Fibroblast of gingiva (primary cell): ENCODE data around the gene DSG4.

Experiments used
- DNase-seq: peaks from one replicate; pipeline ENCODE4 v3.0.0-alpha.2; 2011; ENCODE audit warnings: low read depth

DSG4 gene

DNA sequence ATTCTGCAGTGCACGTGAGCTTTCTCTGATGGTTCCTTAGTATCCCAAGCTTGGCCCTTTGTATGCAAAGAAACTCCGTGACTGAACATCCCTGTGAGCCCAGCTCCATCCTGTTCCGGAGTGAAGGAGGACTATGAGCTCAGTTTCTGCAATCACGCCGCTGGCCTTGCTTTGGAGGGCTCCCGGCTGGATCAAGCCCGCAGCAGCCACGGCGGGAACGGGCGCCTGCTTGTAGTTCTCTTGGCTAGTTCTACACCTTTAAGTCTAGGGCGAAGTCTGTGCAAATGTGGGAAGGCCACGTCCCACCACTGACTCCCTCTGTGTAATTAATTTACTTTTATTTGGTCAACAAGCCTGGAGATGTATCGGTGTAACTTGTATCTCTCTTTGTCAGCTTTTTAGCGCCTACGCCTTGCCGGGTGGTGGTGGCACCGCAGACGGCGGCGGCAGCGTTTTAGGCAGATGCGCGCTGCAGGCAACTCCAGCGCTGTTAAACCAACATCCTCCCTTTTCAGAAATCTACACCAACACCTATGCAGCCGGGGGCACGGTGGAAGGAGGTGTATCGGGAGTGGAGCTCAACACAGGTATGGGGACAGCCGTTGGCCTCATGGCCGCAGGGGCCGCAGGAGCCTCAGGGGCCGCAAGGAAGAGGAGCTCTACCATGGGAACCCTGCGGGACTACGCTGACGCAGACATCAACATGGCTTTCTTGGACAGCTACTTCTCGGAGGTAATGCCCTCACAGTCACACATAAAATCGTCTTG is 34.3 kb downstream of the DSG4 start:
- DNase-seq, result no peak

DNA sequence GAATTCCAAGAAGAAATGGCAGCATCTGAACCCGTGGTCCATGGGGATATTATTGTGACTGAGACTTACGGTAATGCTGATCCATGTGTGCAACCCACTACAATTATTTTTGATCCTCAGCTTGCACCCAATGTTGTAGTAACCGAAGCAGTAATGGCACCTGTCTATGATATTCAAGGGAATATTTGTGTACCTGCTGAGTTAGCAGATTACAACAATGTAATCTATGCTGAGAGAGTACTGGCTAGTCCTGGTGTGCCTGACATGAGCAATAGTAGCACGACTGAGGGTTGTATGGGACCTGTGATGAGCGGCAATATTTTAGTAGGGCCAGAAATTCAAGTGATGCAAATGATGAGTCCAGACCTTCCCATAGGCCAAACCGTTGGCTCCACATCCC is 36.6 kb downstream of the DSG4 start:
- no peak for DNase-seq

DNA sequence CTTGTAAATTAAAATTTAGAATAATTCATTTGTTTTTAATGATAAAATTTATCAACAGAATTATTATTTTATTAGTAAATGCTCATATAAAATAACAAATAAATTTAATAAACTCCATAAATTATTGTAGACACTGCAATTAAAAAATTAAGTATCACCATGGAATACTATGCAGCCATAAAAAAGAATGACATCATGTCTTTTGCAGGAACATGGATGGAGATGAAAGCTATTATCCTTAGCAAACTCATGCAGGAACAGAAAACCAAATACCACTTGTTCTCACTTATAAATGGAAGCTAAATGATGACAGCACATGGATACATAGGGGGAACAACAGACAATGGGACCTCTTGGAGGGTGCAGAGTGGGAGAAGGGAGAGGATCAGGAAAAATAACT is 41.3 kb downstream of the DSG4 start:
- no peak for DNase-seq

DNA sequence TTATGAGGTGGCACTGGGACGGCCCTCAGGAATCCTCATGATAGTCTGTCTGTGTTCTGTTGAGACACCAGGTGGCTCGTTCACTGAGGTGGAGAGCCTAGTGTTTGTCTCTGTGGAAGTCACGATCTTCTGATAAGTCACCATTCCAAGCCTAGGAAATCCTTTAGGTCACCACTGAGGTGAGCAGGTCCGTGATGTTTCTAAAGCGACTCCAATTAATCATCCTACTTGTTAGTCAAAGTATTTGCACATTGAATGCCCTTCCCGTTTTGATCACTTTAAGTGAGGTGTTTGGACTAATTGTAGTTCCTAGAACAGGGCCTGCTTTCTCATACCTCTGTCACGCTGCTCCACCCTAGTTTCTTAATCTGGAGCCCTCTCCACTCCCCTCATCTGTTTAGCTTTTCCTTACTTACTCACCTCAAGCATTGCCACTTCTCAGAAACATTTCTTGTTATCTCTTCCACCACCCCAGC is 42.9 kb downstream of the DSG4 start:
- no peak for DNase-seq

DNA sequence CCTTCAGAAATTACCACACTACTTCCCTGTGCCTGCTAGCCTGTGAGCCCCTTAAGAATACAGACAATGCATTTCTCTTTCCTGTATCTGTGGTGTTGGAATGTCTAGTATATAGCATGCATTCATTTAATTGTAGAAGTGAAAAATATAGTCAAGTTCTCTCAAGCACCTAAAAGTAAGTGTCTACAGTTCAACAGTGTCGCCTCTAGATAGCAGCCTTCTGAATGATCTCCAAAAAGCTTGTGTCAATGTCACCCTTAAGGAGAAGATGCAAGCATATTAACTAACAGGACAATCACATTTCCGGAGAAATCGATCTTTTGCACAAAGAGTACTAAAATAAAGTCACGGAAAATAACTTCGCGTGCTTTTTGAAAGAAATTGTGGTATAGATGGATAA is 43.5 kb downstream of the DSG4 start:
- DNase-seq, result no peak

DNA sequence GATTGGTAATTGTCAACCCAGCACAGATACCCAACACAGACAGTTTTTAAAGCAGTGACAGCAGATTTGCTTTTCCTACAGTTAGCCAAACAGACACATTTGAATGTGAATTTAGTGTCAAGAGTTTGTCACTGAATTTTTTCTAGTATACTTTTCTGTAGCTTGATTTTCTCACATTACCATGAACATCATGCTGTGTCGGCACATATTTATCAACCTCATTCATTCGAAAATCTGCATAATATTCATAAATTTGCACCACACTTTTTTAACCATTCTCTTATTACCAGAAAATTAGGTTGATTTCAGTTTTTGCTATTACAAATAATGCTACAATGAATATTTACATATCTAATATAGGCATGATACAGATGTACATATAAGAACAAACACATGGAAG is 43.9 kb downstream of the DSG4 start:
- no peak for DNase-seq

DNA sequence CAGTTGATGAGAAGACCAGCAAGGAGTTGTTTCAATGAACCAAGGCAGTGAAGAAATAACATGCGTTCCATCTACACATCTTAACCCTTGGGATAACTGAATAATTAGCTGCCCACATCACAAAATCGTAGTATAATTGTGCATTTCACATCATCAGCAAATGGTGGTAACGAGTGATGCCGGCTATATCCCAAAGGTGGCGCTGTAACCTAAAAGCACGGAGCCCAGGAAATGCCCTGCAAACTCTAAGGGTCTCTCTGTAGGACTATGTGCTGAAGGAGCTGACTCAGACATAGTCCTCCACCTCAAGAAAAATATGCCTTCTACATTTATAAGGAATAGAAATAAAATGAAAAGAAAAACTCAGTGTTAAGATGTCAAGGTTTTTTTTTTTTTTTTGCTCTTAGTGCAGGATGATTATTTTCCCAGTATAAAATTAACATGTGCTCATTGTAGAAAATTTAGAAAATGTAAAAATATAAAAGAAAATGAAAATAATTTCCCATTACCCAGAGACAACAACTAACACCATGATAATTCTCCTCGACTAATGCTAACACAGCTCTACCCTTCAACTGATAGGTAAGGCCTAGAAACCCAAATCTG is 47.9 kb downstream of the DSG4 start:
- no peak for DNase-seq

DNA sequence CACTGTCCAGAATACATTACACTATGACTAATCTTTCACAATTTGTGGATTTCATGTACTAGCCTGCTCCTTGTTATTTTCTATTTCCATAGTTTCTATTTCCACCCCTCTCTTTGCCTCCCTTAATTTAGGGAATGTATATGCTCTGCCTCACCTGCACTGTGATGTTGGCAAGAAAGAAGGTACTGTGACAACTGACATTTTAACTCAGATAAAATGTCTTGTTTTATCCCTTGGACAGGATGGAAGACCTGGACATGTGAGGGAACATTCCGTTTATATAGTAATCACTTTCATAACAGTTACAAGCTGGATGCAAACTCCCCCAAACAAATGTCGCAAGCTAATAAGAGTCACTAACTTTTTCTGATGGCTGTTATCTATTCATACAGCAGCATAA is 49.4 kb downstream of the DSG4 start:
- DNase-seq, result no peak

DNA sequence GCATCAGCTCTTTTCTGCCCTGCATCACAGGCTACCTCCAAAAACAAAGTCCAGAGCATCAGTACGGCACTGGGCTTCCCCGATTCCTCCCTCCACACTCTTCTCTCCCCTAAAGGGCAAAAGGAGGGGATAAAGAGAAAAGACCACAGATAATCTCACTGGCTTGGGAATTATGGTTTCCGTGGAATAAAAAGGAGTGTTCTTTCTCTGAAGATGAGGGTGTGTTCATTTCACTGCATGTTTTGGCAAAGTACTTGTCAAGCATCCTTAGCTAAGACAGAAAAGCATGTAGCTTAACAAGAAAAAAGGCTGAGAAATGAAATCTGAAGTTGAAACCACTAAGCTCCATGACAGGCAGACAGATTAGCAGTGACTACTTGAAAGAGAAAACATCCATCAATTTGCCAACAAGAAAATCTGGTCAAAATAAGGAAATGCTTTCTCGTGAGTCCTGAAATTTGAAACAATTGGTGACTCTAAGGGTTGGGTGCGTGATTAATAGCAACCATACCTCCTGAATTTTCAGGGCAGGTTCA is 50.4 kb downstream of the DSG4 start:
- no peak for DNase-seq

DNA sequence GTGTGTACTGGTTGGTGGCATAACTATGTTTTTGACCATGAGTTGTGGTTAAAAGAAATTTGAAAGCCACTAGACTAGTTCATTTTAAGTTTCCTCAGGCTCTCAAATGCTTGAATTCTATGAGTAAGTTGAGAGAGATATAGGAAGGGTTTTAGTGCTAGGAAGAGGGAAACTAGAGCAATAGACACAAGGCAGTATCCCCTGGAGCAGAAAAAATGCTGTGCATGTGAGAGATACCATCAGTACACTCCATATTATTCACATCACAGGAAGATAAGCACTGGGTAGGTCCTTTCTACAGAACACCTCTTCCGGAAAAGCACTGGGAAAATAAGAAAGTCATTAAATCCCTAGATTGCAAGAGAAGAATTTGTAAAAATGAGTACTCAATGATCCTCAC is 51.6 kb downstream of the DSG4 start:
- no peak for DNase-seq

DNA sequence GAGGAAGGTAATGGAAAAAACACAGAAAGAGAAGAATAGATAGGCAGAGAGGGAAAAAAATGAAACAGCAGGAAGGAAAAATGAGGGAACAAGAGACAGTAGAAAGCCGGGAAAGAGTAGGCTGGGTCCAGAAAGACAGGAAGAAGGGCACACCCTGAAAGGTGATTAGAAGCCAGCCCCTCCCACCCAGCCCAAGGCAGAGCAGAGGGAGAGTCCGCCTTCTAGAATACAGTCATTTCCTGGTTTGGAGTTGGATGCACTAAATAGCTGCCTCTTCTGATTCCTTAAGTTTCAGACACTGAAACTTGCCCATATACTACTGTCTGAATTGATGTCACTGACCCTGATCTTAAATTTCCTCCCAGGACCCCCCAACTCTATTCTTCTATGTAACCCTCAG is 53.0 kb downstream of the DSG4 start:
- no peak for DNase-seq

DNA sequence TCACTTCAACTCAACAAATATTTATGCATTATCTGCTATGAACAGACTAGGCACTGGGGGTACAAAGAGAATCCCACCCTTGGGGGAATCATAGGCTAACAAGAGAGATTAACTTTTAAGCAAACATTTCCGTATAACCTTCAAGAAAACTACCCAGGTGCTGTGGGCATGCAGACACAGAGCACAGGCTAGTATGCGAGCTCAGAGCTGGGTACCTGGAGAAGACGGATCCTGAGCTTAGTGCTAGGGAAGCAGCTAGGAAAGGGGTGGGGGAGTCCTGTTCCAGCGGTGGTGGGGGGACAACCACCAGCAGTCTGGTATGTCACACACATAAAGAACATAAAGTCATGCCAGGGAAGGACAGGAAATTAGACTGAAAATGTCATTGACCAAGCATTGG is 53.5 kb downstream of the DSG4 start:
- no peak for DNase-seq

DNA sequence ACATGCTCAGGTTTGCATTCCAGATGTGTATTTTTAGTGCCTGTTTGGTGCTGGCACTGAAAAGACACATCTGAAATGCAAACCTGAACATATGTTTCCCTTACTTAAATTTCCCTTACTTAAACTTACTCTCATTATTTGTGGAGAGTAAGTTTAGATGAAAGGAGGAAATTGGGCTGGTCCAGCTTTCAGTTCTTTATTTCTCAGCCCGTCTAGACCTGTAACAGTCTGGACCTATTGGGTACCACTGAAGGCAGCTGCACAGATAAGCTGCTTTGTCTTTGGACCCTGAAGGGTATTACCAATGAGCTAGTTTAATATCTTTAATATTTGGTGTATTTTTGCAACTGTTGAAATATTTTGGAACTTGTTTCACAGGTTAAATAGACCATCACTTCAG is 54.0 kb downstream of the DSG4 start:
- DNase-seq, result no peak

DNA sequence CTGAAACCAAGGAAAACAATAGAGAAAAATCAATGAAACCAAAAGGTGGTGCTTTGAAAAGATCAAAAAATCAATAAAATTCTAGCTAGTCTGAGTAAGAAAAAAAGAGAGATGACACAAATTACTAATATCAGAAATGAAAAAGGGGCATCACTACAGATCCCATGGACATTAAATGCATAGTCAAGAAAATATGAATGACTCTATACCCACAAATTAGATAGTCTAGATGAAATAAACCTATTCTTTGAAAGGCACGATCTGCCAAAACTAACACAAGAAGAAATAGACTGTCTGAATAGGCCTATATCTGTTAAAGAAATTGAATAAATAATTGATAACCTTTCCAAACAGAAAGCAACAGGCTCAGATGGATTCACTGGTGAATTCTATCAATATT is 55.7 kb downstream of the DSG4 start:
- no peak for DNase-seq

DNA sequence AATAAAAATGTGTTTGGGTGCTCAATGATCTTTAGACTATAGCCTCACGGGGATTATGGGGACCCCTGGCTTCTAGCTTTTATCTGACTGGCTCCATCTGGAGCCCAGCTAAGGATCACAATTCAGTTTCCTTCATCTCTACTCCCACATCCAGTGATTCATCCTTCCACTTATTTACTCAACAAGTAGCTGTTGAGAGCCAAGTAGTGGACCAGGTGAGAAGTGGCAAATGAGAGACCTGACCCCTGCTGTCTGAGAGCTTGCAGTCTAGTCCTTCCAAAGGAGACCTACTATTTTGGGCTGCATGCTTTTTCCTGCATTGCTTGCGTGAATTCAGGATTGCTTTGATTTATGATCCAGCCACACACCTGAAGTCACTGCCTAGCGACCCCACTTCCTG is 60.2 kb downstream of the DSG4 start:
- no peak for DNase-seq

DNA sequence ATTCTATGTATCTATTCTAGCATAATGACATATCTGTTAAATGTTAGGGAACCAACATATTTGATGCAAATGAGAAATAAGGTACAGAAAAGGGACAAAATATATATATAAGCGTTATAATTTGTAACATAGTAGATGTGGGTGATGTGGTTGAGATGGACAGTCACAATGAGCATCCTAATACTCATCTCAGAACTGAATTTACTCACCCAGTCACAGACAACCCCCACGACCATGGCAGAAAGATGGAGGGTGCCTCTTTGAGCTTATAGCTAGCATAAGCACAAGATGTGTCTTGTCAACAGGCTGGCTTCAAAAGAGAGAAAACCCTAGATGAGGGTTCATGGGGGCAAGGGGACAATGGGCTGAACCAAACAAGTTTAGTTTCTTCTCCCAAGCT is 61.8 kb downstream of the DSG4 start:
- no peak for DNase-seq

DNA sequence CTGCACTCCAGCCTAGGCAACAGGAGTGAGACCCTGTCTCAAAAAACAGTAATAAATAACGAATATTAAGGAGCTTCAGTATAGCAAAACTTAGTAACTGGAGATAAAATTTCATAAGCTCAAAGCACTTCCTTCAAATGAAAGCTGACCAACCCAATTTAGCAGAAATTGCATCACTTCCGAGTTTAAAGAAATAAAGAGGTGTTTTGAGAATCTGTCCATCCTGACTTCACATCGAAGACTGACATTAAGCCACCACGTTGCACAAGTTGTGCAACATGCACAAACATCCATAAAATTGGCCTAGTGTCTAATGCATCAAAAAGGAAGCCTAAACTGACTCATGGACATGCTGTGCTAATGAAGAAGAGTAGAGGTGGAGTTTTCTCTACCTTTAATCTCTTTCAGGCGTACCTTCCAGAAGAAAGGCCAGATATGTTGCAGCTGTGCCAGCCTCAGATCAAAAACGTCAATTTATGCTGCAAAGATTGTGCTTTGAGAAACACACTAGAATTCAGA is 63.3 kb downstream of the DSG4 start:
- no peak for DNase-seq

DNA sequence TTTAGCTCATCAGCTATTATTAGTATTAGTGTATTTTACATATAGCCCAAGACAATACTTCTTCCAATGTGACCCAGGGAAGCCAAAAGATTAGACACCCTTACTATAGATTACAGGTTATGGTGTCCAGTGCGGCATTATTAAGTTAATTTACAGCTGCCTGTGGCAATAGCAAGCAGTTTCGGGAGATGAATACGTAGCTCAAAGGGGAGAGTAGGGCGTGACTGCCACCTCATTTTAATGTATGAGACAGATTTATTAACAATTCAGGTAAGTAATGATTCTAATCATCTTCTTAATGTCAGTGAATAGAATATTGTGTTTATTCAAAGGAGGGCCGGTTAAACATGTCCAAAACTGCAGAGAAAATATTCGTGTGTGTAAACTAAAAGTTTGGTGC is 64.2 kb downstream of the DSG4 start:
- DNase-seq, result no peak

DNA sequence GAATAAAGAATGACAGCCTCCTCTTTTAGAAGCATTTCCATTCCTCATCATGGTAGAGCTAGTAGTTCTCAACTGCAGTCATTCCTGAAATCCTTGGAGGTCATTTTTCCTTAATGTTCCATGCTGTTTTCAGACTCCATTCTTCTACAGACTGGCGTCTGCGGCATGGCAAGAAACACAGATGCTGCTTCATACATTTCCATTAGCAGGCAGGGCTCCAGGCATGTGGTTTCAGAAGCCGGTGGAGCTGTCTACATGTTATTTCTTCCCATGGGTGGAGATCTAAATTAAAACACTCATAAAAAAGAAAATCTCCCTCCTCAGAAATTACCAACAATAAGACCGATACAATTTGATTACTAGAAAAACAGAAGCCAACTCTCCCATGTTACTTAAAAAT is 64.9 kb downstream of the DSG4 start:
- no peak for DNase-seq

DNA sequence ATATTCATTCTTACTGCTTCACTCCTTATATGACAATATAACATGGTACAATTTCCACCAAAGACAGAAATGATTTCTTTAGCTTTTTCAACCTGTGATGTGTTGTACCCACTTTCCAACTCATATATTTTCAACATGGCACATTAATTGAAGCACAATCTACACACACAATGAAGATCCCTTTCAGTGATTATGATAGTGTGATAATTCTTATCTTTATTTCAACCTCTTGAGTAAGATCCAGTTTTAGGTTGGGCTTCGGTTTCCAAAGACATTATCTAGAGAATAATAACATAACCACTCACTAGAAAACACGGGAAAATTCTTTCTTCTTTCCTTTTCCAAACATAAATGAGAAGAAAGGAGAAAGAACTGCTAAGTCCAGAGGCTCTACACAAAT is 67.6 kb downstream of the DSG4 start:
- DNase-seq, result no peak

DNA sequence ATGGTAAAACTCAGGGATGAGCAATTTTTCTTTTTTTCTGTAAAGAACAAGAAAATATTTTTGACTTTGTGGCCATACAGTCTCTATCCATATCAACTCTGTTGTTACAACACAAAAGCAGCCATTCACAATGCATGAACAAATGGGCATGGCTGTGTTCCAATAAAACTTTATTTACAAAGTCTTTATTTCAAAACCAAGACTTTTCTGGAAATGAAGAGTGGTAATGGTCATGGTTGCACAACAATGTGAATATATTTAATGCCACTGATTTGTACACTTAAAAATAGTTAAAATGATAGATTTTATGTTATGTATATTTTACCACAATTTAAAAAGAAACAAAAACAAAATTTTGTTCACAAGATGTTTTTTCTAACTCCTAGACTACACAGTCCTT is 69.3 kb downstream of the DSG4 start:
- no peak for DNase-seq

DNA sequence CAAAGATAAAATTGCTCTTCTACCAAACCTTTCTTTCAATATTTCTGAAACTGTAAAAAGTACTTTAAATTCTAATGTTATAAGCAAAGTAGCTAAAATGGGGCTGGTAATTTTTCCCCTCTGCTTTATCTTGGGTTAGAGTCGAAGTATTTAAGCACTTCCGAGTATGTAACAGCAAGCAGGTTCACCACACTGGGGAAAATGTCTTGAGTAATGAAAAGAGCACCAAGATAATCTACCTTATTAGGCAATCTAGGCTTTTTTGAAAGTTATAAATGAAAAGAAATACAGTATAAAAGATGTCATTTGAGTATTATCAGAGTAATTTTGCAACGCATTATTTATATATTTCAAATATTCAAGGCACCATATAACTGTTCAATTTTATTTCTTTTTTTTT is 70.3 kb downstream of the DSG4 start:
- DNase-seq, result no peak

DNA sequence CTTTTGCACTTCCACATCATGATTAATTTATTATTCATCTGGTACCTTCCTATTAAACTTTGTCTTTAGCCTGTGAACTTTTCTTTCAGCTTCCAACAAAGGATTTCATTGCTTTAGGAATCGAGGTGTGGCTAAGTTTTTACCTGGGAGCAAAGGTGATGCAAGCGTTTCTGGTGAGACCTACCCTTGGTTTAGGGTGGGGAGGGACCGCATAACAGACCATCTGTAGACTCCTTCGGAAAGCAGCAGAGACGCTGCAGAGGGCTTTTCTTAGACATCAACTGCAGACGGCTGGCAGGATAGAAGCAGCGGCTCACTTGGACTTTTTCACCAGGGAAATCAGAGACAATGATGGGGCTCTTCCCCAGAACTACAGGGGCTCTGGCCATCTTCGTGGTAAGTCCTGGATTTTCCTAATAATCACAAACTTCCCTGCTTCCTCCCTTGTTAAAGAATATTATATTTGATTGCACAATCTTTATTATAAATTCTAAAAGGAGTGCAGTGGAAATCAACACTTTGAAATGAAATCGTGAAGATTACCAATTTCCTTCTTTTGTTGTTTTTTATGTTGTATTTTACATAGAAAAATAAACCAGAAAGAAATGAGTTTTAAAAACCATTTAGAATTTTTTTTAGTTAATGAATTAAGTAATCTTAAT is 71.1 kb downstream of the DSG4 start, which contains the start of gene DSG3:
Gene DSG3 (plus strand): TSS at position 212 of the 662 bp plus-strand sequence. CDS start 137 bp downstream, at position 349.
- no peak for DNase-seq
